Stimulated activated naive CD8-positive, alpha-beta T cell treated with anti-CD3 and anti-CD28 coated beads, Interleukin-15, Interleukin-2, amounts not matched to agents 100 U/mL and 50 U/mL, for 24 hours (primary cell): Measurements from ENCODE around the gene GPR31.

ENCODE experiments used
- ATAC-seq: fragments of 150-1000 bp; cut with Tn5 transposase; one replicate; pipeline ENCODE4 v1.10.0; 2021
- DNase-seq: peaks from one replicate; pipeline ENCODE4 v3.0.0; 2021

GPR31 gene

GRCh38 chr6:167139761-167140160 is 18.0 kb downstream of the GPR31 start:
- DNase-seq (no peak), ATAC-seq (no peak)

- ATAC-seq: no peak
These were observed 19.9 kb downstream of the GPR31 start for GRCh38 chr6:167137881-167138280.

GRCh38 chr6:167137081-167137480 is 20.7 kb downstream of the GPR31 start:
- no peak for DNase-seq
- ATAC-seq: no peak

More at GRCh38 chr6:167137881-167138280, 19.9 kb downstream of the GPR31 start:
- DNase-seq: no peak

- ATAC-seq (no peak), DNase-seq (no peak)
These were observed 21.4 kb downstream of the GPR31 start for GRCh38 chr6:167136376-167136775.

GRCh38 chr6:167134448-167135328 is 23.1 kb downstream of the GPR31 start:
- DNase-seq (no peak), ATAC-seq (no peak)

- ATAC-seq (no peak), DNase-seq (no peak)
These were observed 26.8 kb downstream of the GPR31 start for GRCh38 chr6:167130712-167131684.

GRCh38 chr6:167130008-167130677 is 27.6 kb downstream of the GPR31 start:
- DNase-seq (no peak), ATAC-seq (no peak)

GRCh38 chr6:167129562-167129961 is 28.2 kb downstream of the GPR31 start:
- ATAC-seq: no peak
- DNase-seq: no peak

GRCh38 chr6:167129159-167129558 is 28.6 kb downstream of the GPR31 start:
- ATAC-seq (no peak), DNase-seq (no peak)

GRCh38 chr6:167127785-167128531 is 29.8 kb downstream of the GPR31 start:
- ATAC-seq: no peak
- DNase-seq: no peak

GRCh38 chr6:167125855-167126349 is 31.9 kb downstream of the GPR31 start:
- ATAC-seq (no peak), DNase-seq (no peak)

- no peak for DNase-seq
- ATAC-seq: no peak
These were observed 32.4 kb downstream of the GPR31 start for GRCh38 chr6:167125410-167125809.

GRCh38 chr6:167124753-167125152 is 33.0 kb downstream of the GPR31 start:
- DNase-seq (no peak), ATAC-seq (no peak)

- ATAC-seq: no peak
- DNase-seq: no peak
These were observed 34.7 kb downstream of the GPR31 start, which contains the start of gene CCR6 for GRCh38 chr6:167122827-167123657. Gene CCR6 (plus strand): TSS chr6:167123096. CDS start chr6:167136135, 13,039 bp downstream.

- DNase-seq: no peak
- no peak for ATAC-seq
These were observed 35.5 kb downstream of the GPR31 start for GRCh38 chr6:167122041-167122826.

GRCh38 chr6:167121335-167121841 is 36.4 kb downstream of the GPR31 start:
- ATAC-seq (no peak), DNase-seq (no peak)

GRCh38 chr6:167120583-167120903 is 37.2 kb downstream of the GPR31 start:
- ATAC-seq: no peak

GRCh38 chr6:167119670-167120582 is 37.9 kb downstream of the GPR31 start:
- no peak for DNase-seq
- ATAC-seq: no peak

More at GRCh38 chr6:167120583-167120903, 37.2 kb downstream of the GPR31 start:
- DNase-seq: no peak
